HCT116 (cell line): ENCODE data around the gene ALDH2. TPM values are rescaled to one million over a fixed set of nuclear protein-coding genes. Genes with fewer than 3 reads are reported as not detected.

Experiments used
- ATAC-seq: fragments of 200-7000 bp; cut with Tn5 transposase; 2 replicates; pipeline ENCODE4 v1.9.1; 2020; ENCODE audit warnings: mild to moderate bottlenecking, moderate library complexity
- BruUV-seq: library from RNA; stranded (reverse); fragments of 400-500 nt; replicated peaks from 2 replicates; lab custom pipeline; 2021; lab: Mats Ljungman, UMichigan
- CTCF ChIA-PET: fragments of 300-600 bp; sonication (Branson Sonifier 250); formaldehyde crosslinking; loops from one replicate; lab custom pipeline; 2021; ENCODE audit warnings: antibody characterized with exemption; lab: Charles Lee
- POLR2A ChIA-PET: fragments of 300-600, 350-600 bp; sonication (Branson Sonifier 250); formaldehyde crosslinking; loops from one replicate; lab custom pipeline; 2021; ENCODE audit warnings: antibody characterized with exemption; lab: Charles Lee
- RAD21 ChIA-PET, 2 experiments: fragments of 300-600 bp; sonication (Branson Sonifier 250); formaldehyde crosslinking; loops; one replicate each; lab custom pipeline; 2023; ENCODE audit warnings: low total read pairs in 2 of 2; ENCODE audit not compliant: uncharacterized antibody in 2 of 2, unreplicated experiment in 2 of 2, low non-redundant PET in 1 of 2; lab: Charles Lee
- DNase-seq: peaks from one replicate; pipeline ENCODE4 v3.0.0-alpha.2; 2010; ENCODE audit warnings: low read depth, low spot score
- H2AFZ ChIP-seq: fragments of 200-600 bp; shearing (Covaris generic), sonication (generic); 2 replicates; pipeline ENCODE4 v1.6.1; 2017; ENCODE audit warnings: low read depth, mixed run types, mixed read lengths, antibody characterized with exemption, low read length; ENCODE audit not compliant: poor library complexity, severe bottlenecking
- H3K27ac ChIP-seq: 2 replicates; pipeline ENCODE4 v1.5.1; 2012; ENCODE audit warnings: low read depth, low read length
- H3K27me3 ChIP-seq: fragments of 200-600 bp; sonication (generic); 2 replicates; pipeline ENCODE4 v1.6.1; 2016; ENCODE audit warnings: mixed run types, low read length, mixed read lengths; ENCODE audit not compliant: insufficient read depth
- H3K36me3 ChIP-seq, 2 experiments: fragments of 200-500 bp in 1 of 2; fragments of 200-600 bp in 1 of 2; sonication (Bioruptor generic) in 1 of 2; sonication (generic) in 1 of 2; 2 replicates each; pipeline versions ENCODE4 v1.5.1 to v1.6.1; 2014 to 2016; ENCODE audit warnings: low read length in 2 of 2, inconsistent platforms in 1 of 2, mixed read lengths in 1 of 2, mixed run types in 1 of 2; ENCODE audit not compliant: insufficient read depth in 2 of 2, control insufficient read depth in 1 of 2
- H3K4me1 ChIP-seq, 2 experiments: fragments of 200-600 bp in 1 of 2; sonication (generic) in 1 of 2; 2 replicates each; pipeline versions ENCODE4 v1.5.1 to v1.6.1; 2012 to 2017; ENCODE audit warnings: low read length in 2 of 2, inconsistent platforms in 1 of 2, mild to moderate bottlenecking in 1 of 2, mixed read lengths in 1 of 2, mixed run types in 1 of 2, moderate library complexity in 1 of 2; ENCODE audit not compliant: insufficient read depth in 2 of 2, control insufficient read depth in 1 of 2
- H3K4me2 ChIP-seq: fragments of 200-600 bp; sonication (generic); 2 replicates; pipeline ENCODE4 v1.6.1; 2017; ENCODE audit warnings: mixed run types, low read length, mixed read lengths
- H3K4me3 ChIP-seq, 2 experiments: fragments of 200-600 bp in 1 of 2; sonication (generic) in 1 of 2; replicated peaks in 1 of 2; 2 replicates each; pipeline ENCODE4 v1.5.1; 2011 to 2016; ENCODE audit warnings: low read length in 2 of 2, control low read depth in 1 of 2, low read depth in 1 of 2, mild to moderate bottlenecking in 1 of 2, mixed read lengths in 1 of 2, mixed run types in 1 of 2
- H3K79me2 ChIP-seq: fragments of 200-600 bp; sonication (generic); 2 replicates; pipeline ENCODE4 v1.6.1; 2017; ENCODE audit warnings: mild to moderate bottlenecking, mixed run types, low read length, moderate library complexity, mixed read lengths; ENCODE audit not compliant: insufficient read depth
- H3K9ac ChIP-seq: fragments of 200-600 bp; sonication (generic); 2 replicates; pipeline ENCODE4 v1.6.1; 2016; ENCODE audit warnings: low read length, mixed read lengths
- H3K9me2 ChIP-seq: fragments of 200-600 bp; sonication (generic), shearing (Covaris generic); 2 replicates; pipeline ENCODE4 v1.6.1; 2017; ENCODE audit warnings: mixed run types, mild to moderate bottlenecking, moderate library complexity; ENCODE audit not compliant: insufficient read depth
- H3K9me3 ChIP-seq, 2 experiments: fragments of 200-500 bp in 1 of 2; fragments of 200-600 bp in 1 of 2; sonication (Bioruptor generic) in 1 of 2; sonication (generic) in 1 of 2; 2 replicates each; pipeline ENCODE4 v1.6.1; 2014 to 2017; ENCODE audit warnings: low read length in 2 of 2, mixed read lengths in 2 of 2, inconsistent platforms in 1 of 2, low read depth in 1 of 2, mild to moderate bottlenecking in 1 of 2, mixed run types in 1 of 2, moderate library complexity in 1 of 2; ENCODE audit not compliant: control insufficient read depth in 1 of 2, insufficient read depth in 1 of 2
- H4K20me1 ChIP-seq: fragments of 200-600 bp; sonication (generic), shearing (Covaris generic); 2 replicates; pipeline ENCODE4 v1.6.1; 2017; ENCODE audit warnings: mixed run types, mild to moderate bottlenecking, moderate library complexity; ENCODE audit not compliant: insufficient read depth
- EGR1 ChIP-seq: IDR thresholded peaks from 2 replicates; pipeline ENCODE4 v1.6.1; 2012; ENCODE audit warnings: low read depth
- ELF1 ChIP-seq: IDR thresholded peaks from 2 replicates; pipeline ENCODE4 v1.6.1; 2012; ENCODE audit warnings: low read depth, borderline replicate concordance
- EZH2phosphoT487 ChIP-seq: fragments of 200-600 bp; IDR thresholded peaks from 2 replicates; pipeline ENCODE4 v1.6.1; 2018; ENCODE audit warnings: antibody characterized with exemption, borderline replicate concordance
- POLR2A ChIP-seq: IDR thresholded peaks from 2 replicates; pipeline ENCODE4 v1.7.0; 2011; ENCODE audit warnings: borderline replicate concordance; ENCODE audit not compliant: insufficient read depth, insufficient read length; ENCODE audit errors: extremely low read depth
- RAD21 ChIP-seq: IDR thresholded peaks from 2 replicates; pipeline ENCODE4 v1.6.1; 2012; ENCODE audit warnings: low read depth, mild to moderate bottlenecking
- SIN3A ChIP-seq: IDR thresholded peaks from 2 replicates; pipeline ENCODE4 v1.6.1; 2012; ENCODE audit warnings: low read depth
- SP1 ChIP-seq: IDR thresholded peaks from 2 replicates; pipeline ENCODE4 v1.6.1; 2012; ENCODE audit warnings: low read depth
- TCF7L2 ChIP-seq: IDR thresholded peaks from 2 replicates; pipeline ENCODE4 v1.7.0; 2011; ENCODE audit warnings: borderline replicate concordance, inconsistent platforms; ENCODE audit not compliant: insufficient read depth, insufficient read length; ENCODE audit errors: extremely low read depth
- YY1 ChIP-seq: IDR thresholded peaks from 2 replicates; pipeline ENCODE4 v1.6.1; 2011; ENCODE audit warnings: low read length, low read depth, moderate library complexity, mild to moderate bottlenecking; ENCODE audit not compliant: insufficient replicate concordance; ENCODE audit errors: extremely low read depth
- ZFX ChIP-seq: fragments of 450-650 bp; IDR thresholded peaks from 2 replicates; pipeline ENCODE4 v1.6.1; 2017
- intact Hi-C: fragments of 100-400 bp; cut with micrococcal nuclease; formaldehyde crosslinking; loops from 2 replicates; pipeline ENCODE4 v1.10.0; 2022
- total RNA-seq: library from RNA; stranded (reverse); gene quantifications from one replicate; pipeline ENCODE4 v1.2.1, GENCODE V29; 2021; ENCODE audit not compliant: unreplicated experiment
- TF ChIP-seq, protein P1 (sequence below): IDR thresholded peaks from 2 replicates; pipeline ENCODE4 v1.6.1; 2012; ENCODE audit warnings: low read depth
- TF ChIP-seq, protein P2 (sequence below): IDR thresholded peaks from 2 replicates; pipeline ENCODE4 v1.6.1; 2012

Gene ALDH2
- total RNA-seq, 1 experiment from 2014 or later, result 32.9 TPM

DNA sequence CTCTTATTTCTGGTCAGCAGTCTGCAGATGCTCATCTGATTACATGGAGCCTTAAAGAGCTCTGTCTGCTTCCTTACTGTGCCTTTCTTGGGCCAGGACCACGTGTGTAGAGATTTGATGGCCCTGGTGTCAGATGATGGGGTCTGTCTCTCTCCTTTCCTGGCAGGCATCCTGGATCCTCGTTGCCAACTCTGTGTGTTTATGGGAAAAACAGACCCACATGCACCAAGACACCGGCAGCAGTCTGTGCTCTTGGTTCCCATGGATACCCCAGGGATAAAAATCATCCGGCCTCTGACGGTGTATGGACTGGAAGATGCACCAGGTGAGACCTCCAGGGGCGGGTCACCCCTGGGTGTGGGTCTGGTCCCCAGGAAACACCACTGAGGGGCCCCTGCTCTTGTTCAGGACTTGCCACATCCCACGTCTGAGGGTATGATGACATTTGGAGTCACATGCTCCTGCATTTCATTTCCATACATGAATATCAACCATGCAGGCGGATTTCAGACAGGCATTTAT lies 18.5 kb upstream of the ALDH2 start:
- no peak for DNase-seq
- no peaks in the 10 kb centered on the region for H3K9me3 ChIP-seq
- no peaks in the 10 kb centered on the region for H3K79me2 ChIP-seq
- H3K4me2 ChIP-seq, result no peak overlapping the region
- no peak for TF ChIP-seq SIN3A
- no peak for TF ChIP-seq YY1
- no peak for TF ChIP-seq EGR1
- no peak for TF ChIP-seq ELF1
- TF ChIP-seq RAD21, result no peak
- no peak for TF ChIP-seq ZFX
- TF ChIP-seq EZH2phosphoT487, result no peak
- TF ChIP-seq, protein P1, sequence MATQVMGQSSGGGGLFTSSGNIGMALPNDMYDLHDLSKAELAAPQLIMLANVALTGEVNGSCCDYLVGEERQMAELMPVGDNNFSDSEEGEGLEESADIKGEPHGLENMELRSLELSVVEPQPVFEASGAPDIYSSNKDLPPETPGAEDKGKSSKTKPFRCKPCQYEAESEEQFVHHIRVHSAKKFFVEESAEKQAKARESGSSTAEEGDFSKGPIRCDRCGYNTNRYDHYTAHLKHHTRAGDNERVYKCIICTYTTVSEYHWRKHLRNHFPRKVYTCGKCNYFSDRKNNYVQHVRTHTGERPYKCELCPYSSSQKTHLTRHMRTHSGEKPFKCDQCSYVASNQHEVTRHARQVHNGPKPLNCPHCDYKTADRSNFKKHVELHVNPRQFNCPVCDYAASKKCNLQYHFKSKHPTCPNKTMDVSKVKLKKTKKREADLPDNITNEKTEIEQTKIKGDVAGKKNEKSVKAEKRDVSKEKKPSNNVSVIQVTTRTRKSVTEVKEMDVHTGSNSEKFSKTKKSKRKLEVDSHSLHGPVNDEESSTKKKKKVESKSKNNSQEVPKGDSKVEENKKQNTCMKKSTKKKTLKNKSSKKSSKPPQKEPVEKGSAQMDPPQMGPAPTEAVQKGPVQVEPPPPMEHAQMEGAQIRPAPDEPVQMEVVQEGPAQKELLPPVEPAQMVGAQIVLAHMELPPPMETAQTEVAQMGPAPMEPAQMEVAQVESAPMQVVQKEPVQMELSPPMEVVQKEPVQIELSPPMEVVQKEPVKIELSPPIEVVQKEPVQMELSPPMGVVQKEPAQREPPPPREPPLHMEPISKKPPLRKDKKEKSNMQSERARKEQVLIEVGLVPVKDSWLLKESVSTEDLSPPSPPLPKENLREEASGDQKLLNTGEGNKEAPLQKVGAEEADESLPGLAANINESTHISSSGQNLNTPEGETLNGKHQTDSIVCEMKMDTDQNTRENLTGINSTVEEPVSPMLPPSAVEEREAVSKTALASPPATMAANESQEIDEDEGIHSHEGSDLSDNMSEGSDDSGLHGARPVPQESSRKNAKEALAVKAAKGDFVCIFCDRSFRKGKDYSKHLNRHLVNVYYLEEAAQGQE, result no peak
- TF ChIP-seq, protein P2, sequence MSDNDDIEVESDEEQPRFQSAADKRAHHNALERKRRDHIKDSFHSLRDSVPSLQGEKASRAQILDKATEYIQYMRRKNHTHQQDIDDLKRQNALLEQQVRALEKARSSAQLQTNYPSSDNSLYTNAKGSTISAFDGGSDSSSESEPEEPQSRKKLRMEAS, result no peak
- no peak for TF ChIP-seq POLR2A
- no peak for TF ChIP-seq SP1
- TF ChIP-seq TCF7L2, result no peak
- intact Hi-C loops, result no loop called here
- H2AFZ ChIP-seq, result no peak overlapping the region
- H3K4me1 ChIP-seq, result no peaks in the 10 kb centered on the region
- POLR2A ChIA-PET, result no interaction called here
- H3K9me2 ChIP-seq, result no peaks in the 10 kb centered on the region
- RAD21 ChIA-PET, result no interaction called here
- CTCF ChIA-PET, result no interaction called here
- BruUV-seq, result no TSS peak
- no peak overlapping the region for H3K9ac ChIP-seq
- H3K4me3 ChIP-seq, result no peak overlapping the region
- H3K27me3 ChIP-seq, result no peaks in the 10 kb centered on the region
- no peak for ATAC-seq
- H3K36me3 ChIP-seq, result peaks cover 6% of the 10 kb centered on the region in 2 experiments; a peak in 1 of 4 replicates
- no peaks in the 10 kb centered on the region for H4K20me1 ChIP-seq
- H3K27ac ChIP-seq, result no peak overlapping the region
